Activated B cell treated with CpG ODN at 0.5 μM for 24 hours (primary cell): ENCODE results near the gene ZBTB49. TPM values are rescaled to one million over a fixed set of nuclear protein-coding genes. Genes with fewer than 3 reads are reported as not detected.

ENCODE experiments used
- ATAC-seq: fragments of 200-7000 bp; cut with Tn5 transposase; one replicate; pipeline ENCODE4 v1.10.0; 2021; ENCODE audit warnings: low read depth, mild to moderate bottlenecking, moderate library complexity
- CTCF ChIA-PET: fragments of 350-600 bp; sonication (Branson Sonifier 250); formaldehyde crosslinking; loops from one replicate; lab custom pipeline; 2021; ENCODE audit warnings: antibody characterized with exemption; lab: Charles Lee
- POLR2A ChIA-PET: fragments of 350-600 bp; sonication (Branson Sonifier 250); formaldehyde crosslinking; loops from one replicate; lab custom pipeline; 2021; ENCODE audit warnings: antibody characterized with exemption; lab: Charles Lee
- DNase-seq: peaks from one replicate; pipeline ENCODE4 v3.0.0; 2022
- H3K27ac Mint-ChIP-seq: one replicate; pipeline ENCODE4 v1.8.0; 2020; ENCODE audit warnings: mixed read lengths
- H3K27me3 Mint-ChIP-seq: one replicate; pipeline ENCODE4 v1.8.0; 2021; ENCODE audit warnings: mixed read lengths
- H3K36me3 Mint-ChIP-seq: one replicate; pipeline ENCODE4 v1.8.0; 2021; ENCODE audit warnings: low read depth, mixed read lengths
- H3K4me1 Mint-ChIP-seq: one replicate; pipeline ENCODE4 v1.8.0; 2021; ENCODE audit warnings: mixed read lengths
- H3K4me3 Mint-ChIP-seq: one replicate; pipeline ENCODE4 v1.8.0; 2020; ENCODE audit warnings: mild to moderate bottlenecking, mixed read lengths
- H3K9me3 Mint-ChIP-seq: one replicate; pipeline ENCODE4 v1.8.0; 2020; ENCODE audit warnings: mixed read lengths
- intact Hi-C: fragments of 100-400 bp; cut with micrococcal nuclease; formaldehyde crosslinking; loops from one replicate; pipeline ENCODE4 v1.15.1; 2024
- total RNA-seq: library from RNA; stranded (reverse); gene quantifications from 2 replicates; pipeline ENCODE4 v1.2.3, GENCODE V29; 2022
- TF ChIP-seq, protein P1 (sequence below): fragments of 200-600 bp; IDR thresholded peaks from one replicate; pipeline ENCODE4 v1.8.0; 2022; ENCODE audit warnings: antibody characterized with exemption, mild to moderate bottlenecking

Gene ZBTB49
- total RNA-seq, 1 donor from 2014 or later = 11.6 TPM

DNA sequence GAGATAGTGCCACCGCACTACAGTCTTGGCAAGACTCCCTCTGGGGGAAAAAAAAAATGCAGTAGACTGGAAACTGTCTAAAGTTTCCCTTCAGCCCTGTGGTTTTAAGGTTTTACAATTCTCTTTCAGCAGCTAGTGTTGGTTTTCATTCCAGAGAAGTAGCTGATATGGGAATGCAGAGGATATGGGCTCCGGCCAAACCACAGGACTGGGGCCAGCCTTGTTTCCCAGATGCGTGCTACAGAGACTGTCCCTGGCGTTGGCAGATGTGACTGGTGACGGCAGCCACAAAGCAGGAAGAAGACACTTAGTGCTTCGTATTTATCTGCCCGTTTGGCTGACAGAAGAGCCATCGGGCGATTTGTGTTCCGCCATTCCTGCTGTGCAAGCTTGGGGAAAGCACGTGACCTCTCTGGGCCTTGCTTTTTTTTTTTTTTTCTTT is 43.2 kb downstream of the ZBTB49 start:
- ChIA-PET CTCF (interaction anchor here (0.8 kb wide), 1 partner anchor 9 kb away, joined by 3 read pairs; no protein-coding TSS in a partner anchor), POLR2A (no interaction called here)
- H3K36me3 Mint-ChIP-seq = no peaks in the 10 kb centered on the region

GRCh38 chr4:4334798-4335520 is 44.9 kb downstream of the ZBTB49 start:
- DNase-seq (peak; percentile 48), ATAC-seq (peak; percentile 75)
- POLR2A ChIA-PET = no interaction called here
- Mint-ChIP-seq H3K27ac (no peak overlapping the region), H3K4me3 (peak overlapping the region; percentile 32), H3K27me3 (peaks cover 4% of the 10 kb centered on the region), H3K36me3 (no peaks in the 10 kb centered on the region), H3K4me1 (peaks cover 6% of the 10 kb centered on the region), H3K9me3 (peaks cover 2% of the 10 kb centered on the region)
- intact Hi-C loops = loop anchor here (1.0 kb wide), 2 partner anchors 75 to 83 kb away; no protein-coding TSS in a partner anchor
- TF ChIP-seq, protein P1, sequence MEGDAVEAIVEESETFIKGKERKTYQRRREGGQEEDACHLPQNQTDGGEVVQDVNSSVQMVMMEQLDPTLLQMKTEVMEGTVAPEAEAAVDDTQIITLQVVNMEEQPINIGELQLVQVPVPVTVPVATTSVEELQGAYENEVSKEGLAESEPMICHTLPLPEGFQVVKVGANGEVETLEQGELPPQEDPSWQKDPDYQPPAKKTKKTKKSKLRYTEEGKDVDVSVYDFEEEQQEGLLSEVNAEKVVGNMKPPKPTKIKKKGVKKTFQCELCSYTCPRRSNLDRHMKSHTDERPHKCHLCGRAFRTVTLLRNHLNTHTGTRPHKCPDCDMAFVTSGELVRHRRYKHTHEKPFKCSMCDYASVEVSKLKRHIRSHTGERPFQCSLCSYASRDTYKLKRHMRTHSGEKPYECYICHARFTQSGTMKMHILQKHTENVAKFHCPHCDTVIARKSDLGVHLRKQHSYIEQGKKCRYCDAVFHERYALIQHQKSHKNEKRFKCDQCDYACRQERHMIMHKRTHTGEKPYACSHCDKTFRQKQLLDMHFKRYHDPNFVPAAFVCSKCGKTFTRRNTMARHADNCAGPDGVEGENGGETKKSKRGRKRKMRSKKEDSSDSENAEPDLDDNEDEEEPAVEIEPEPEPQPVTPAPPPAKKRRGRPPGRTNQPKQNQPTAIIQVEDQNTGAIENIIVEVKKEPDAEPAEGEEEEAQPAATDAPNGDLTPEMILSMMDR = peak; percentile 49
- CTCF ChIA-PET = interaction anchor here (2.7 kb wide), 1 partner anchor 84 kb away, joined by 13 read pairs; no protein-coding TSS in a partner anchor

More for the DNA sequence above, 43.2 kb downstream of the ZBTB49 start:
- Mint-ChIP-seq H3K4me1 (peaks cover 6% of the 10 kb centered on the region), H3K9me3 (peaks cover 2% of the 10 kb centered on the region), H3K27me3 (peaks cover 4% of the 10 kb centered on the region), H3K4me3 (no peak overlapping the region), H3K27ac (no peak overlapping the region)
- ATAC-seq = no peak
- intact Hi-C loops = no loop called here
- DNase-seq = no peak
- TF ChIP-seq, protein P1 = no peak

DNA sequence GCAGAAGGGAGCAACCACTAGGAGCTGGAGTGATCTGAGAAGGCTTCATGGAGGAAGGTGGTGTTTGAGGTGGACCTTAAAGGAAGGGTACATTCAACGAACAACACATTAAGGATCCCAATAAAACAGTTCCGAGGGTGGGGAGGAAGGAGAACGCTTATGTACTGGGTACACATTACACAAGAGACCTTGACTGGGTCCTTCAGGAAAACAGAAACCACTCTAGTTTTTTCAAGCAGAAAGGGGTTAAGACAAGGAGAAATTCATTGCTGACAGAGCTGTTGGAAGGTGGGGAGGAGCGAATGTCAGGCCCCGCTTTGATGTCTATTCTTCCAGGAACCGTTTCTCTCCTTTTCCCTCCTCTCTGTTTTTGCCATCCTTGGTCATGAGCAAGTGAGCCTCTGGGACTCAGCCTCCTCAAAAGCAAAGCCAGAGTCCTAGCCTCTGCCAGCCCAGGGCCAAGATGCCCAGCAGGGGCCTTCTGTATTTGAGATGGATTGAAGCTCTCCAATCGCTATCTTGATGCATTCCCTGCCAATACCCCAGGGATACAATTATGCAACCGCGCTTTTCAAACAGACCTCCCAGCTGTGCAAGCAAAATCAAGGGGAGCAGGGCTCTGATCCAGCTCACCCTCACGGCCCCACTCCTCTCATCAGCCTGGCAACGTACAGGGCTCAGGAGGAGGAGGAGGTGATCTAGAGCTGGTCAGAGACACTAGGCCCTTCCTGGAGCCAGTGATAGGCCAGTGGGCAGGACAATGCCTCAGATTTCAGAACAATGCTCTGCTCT is 48.4 kb downstream of the ZBTB49 start:
- intact Hi-C loops = no loop called here
- Mint-ChIP-seq H3K4me3 (no peak overlapping the region), H3K36me3 (no peaks in the 10 kb centered on the region), H3K9me3 (no peaks in the 10 kb centered on the region), H3K27ac (no peak overlapping the region), H3K27me3 (peaks cover 4% of the 10 kb centered on the region), H3K4me1 (peaks cover 10% of the 10 kb centered on the region)
- ChIA-PET CTCF (no interaction called here), POLR2A (no interaction called here)
- ATAC-seq (no peak), DNase-seq (no peak)
- TF ChIP-seq, protein P1 = no peak

GRCh38 chr4:4339504-4340085 is 49.5 kb downstream of the ZBTB49 start:
- ATAC-seq = no peak
- peaks cover 15% of the 10 kb centered on the region for H3K4me1 Mint-ChIP-seq
- POLR2A ChIA-PET = no interaction called here
- no peaks in the 10 kb centered on the region for H3K9me3 Mint-ChIP-seq
- H3K36me3 Mint-ChIP-seq = no peaks in the 10 kb centered on the region
- no peak overlapping the region for H3K4me3 Mint-ChIP-seq
- H3K27me3 Mint-ChIP-seq = peaks cover 4% of the 10 kb centered on the region
- TF ChIP-seq, protein P1 = no peak
- CTCF ChIA-PET = no interaction called here
- no peak for DNase-seq
- H3K27ac Mint-ChIP-seq = no peak overlapping the region
- intact Hi-C loops = no loop called here
